Measurements from ENCODE around the gene PRXL2C.

Gene PRXL2C

GRCh38 chr9:96621618-96622017, 33.5 kb downstream of the PRXL2C start:
- H3K9me3 ChIP-seq (ENCODE audit: control insufficient read depth, insufficient read depth, low read length), result no peaks in the 10 kb centered on the region
- no peaks in the 10 kb centered on the region for H4K20me1 ChIP-seq (ENCODE audit: control insufficient read depth, insufficient read depth, low read depth, low read length)
- H3K4me1 ChIP-seq (ENCODE audit: control insufficient read depth, low read length), result no peaks in the 10 kb centered on the region
- H3K36me3 ChIP-seq (ENCODE audit: control insufficient read depth, low read length), result no peaks in the 10 kb centered on the region
- no peak overlapping the region for H3K27ac ChIP-seq (ENCODE audit: low read depth, low read length)
- no peaks in the 10 kb centered on the region for H3F3A ChIP-seq (ENCODE audit: control insufficient read depth, insufficient read depth)
- H3K9me2 ChIP-seq (replicated peaks; ENCODE audit: control insufficient read depth, low read length), result no peaks in the 10 kb centered on the region
- no peaks in the 10 kb centered on the region for H3K79me2 ChIP-seq (ENCODE audit: control insufficient read depth, low read length)
- TF ChIP-seq CTCF (IDR thresholded peaks at IDR 0.05; ENCODE audit: low read depth, low read length, poor library complexity, severe bottlenecking) (no peak), EZH2phosphoT487 (IDR thresholded peaks at IDR 0.05; ENCODE audit: borderline replicate concordance, low read length) (no peak)
- H3K4me2 ChIP-seq (ENCODE audit: low read length), result no peak overlapping the region
- no peak overlapping the region for H3K4me3 ChIP-seq (ENCODE audit: low read length)
- peaks cover 7% of the 10 kb centered on the region; the same call in 1 of the 2 replicates for H3K27me3 ChIP-seq (ENCODE audit: control insufficient read depth, low read length)

- H3K9me3 ChIP-seq (ENCODE audit: control insufficient read depth, insufficient read depth, low read length), result no peaks in the 10 kb centered on the region
- H3K27me3 ChIP-seq (ENCODE audit: control insufficient read depth, low read length), result peaks cover 7% of the 10 kb centered on the region; the same call in 1 of the 2 replicates
- no peak overlapping the region for H3K27ac ChIP-seq (ENCODE audit: low read depth, low read length)
- H4K20me1 ChIP-seq (ENCODE audit: control insufficient read depth, insufficient read depth, low read depth, low read length), result no peaks in the 10 kb centered on the region
- H3K4me3 ChIP-seq (ENCODE audit: low read length), result no peak overlapping the region
- H3K4me1 ChIP-seq (ENCODE audit: control insufficient read depth, low read length), result no peaks in the 10 kb centered on the region
- TF ChIP-seq EZH2phosphoT487 (IDR thresholded peaks at IDR 0.05; ENCODE audit: borderline replicate concordance, low read length), result no peak
- no peak for TF ChIP-seq CTCF (IDR thresholded peaks at IDR 0.05; ENCODE audit: low read depth, low read length, poor library complexity, severe bottlenecking)
- no peaks in the 10 kb centered on the region for H3K9me2 ChIP-seq (replicated peaks; ENCODE audit: control insufficient read depth, low read length)
- no peak overlapping the region for H3K4me2 ChIP-seq (ENCODE audit: low read length)
- H3K36me3 ChIP-seq (ENCODE audit: control insufficient read depth, low read length), result no peaks in the 10 kb centered on the region
- no peaks in the 10 kb centered on the region for H3K79me2 ChIP-seq (ENCODE audit: control insufficient read depth, low read length)
- no peaks in the 10 kb centered on the region for H3F3A ChIP-seq (ENCODE audit: control insufficient read depth, insufficient read depth)
These were observed 34.3 kb downstream of the PRXL2C start for GRCh38 chr9:96620832-96621269.

GRCh38 chr9:96620181-96620514, 35.0 kb downstream of the PRXL2C start:
- Histone ChIP-seq H3K9me2 (replicated peaks; ENCODE audit: control insufficient read depth, low read length) (no peaks in the 10 kb centered on the region), H3K27ac (ENCODE audit: low read depth, low read length) (no peak overlapping the region), H4K20me1 (ENCODE audit: control insufficient read depth, insufficient read depth, low read depth, low read length) (no peaks in the 10 kb centered on the region), H3K9me3 (ENCODE audit: control insufficient read depth, insufficient read depth, low read length) (no peaks in the 10 kb centered on the region), H3K36me3 (ENCODE audit: control insufficient read depth, low read length) (no peaks in the 10 kb centered on the region), H3F3A (ENCODE audit: control insufficient read depth, insufficient read depth) (no peaks in the 10 kb centered on the region), H3K79me2 (ENCODE audit: control insufficient read depth, low read length) (no peaks in the 10 kb centered on the region), H3K4me3 (ENCODE audit: low read length) (no peak overlapping the region), H3K27me3 (ENCODE audit: control insufficient read depth, low read length) (peaks cover 7% of the 10 kb centered on the region; the same call in 1 of the 2 replicates), H3K4me2 (ENCODE audit: low read length) (no peak overlapping the region), H3K4me1 (ENCODE audit: control insufficient read depth, low read length) (no peaks in the 10 kb centered on the region)
- TF ChIP-seq EZH2phosphoT487 (IDR thresholded peaks at IDR 0.05; ENCODE audit: borderline replicate concordance, low read length) (no peak), CTCF (IDR thresholded peaks at IDR 0.05; ENCODE audit: low read depth, low read length, poor library complexity, severe bottlenecking) (no peak)
